ENCODE data around the gene NELL1. TPM values are rescaled to one million over a fixed set of nuclear protein-coding genes. Genes with fewer than 3 reads are reported as not detected.
"Not testable (repeated sequence)": the region's sequence is repeated elsewhere in the genome, so short reads cannot be mapped to it uniquely, and the experiment has no call there.

NELL1 gene
- total and polyA plus RNA-seq, 2 donors from 2014 or later = 0.31 to 14.8 TPM

DNA sequence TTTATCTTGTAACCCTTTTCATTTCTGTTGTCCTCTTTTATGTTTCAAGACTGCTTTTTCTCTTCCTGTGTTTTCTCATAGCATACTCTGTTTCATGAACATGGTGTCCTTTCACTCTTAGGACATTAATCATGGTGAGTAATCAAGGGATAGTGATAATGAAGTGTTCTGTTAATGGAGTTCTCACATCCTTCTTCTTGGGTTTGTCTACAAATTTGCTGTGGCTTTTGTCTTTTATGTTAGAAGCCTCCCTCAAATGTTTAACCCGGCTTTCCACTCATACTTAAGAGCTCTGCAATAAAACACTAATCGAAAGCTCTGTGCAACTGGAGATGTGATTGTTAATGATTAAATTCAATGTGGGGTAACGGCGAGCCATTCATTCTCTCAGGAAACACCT is 593.6 kb downstream of the NELL1 start:
- intact Hi-C loops (cut with DNase I) = no loop called here
- Histone ChIP-seq H3K4me1 (ENCODE audit: control insufficient read depth in 2 of 3, insufficient read depth in 2 of 3, low read depth in 1 of 3, low read length in 3 of 3) (no peaks in the 10 kb centered on the region), H3K27me3 (ENCODE audit: control insufficient read depth, insufficient read depth, low read length) (no peaks in the 10 kb centered on the region), H3K27ac (ENCODE audit: low read depth in 2 of 2, low read length in 2 of 2) (no peak overlapping the region), H3K9me3 (ENCODE audit: control insufficient read depth in 2 of 3, insufficient read depth in 1 of 3, low read length in 3 of 3) (no peaks in the 10 kb centered on the region), H3K9ac (ENCODE audit: low read length in 3 of 3) (no peak overlapping the region), H3K36me3 (ENCODE audit: control insufficient read depth in 2 of 3, insufficient read depth in 3 of 3, low read length in 3 of 3) (no peaks in the 10 kb centered on the region), H3K4me3 (ENCODE audit: low read length in 3 of 3) (peak overlapping the region in 2 of 3 donors; percentile 2 to 16)
- TF ChIP-seq, protein P1, sequence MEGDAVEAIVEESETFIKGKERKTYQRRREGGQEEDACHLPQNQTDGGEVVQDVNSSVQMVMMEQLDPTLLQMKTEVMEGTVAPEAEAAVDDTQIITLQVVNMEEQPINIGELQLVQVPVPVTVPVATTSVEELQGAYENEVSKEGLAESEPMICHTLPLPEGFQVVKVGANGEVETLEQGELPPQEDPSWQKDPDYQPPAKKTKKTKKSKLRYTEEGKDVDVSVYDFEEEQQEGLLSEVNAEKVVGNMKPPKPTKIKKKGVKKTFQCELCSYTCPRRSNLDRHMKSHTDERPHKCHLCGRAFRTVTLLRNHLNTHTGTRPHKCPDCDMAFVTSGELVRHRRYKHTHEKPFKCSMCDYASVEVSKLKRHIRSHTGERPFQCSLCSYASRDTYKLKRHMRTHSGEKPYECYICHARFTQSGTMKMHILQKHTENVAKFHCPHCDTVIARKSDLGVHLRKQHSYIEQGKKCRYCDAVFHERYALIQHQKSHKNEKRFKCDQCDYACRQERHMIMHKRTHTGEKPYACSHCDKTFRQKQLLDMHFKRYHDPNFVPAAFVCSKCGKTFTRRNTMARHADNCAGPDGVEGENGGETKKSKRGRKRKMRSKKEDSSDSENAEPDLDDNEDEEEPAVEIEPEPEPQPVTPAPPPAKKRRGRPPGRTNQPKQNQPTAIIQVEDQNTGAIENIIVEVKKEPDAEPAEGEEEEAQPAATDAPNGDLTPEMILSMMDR (IDR thresholded peaks at IDR 0.05; ENCODE audit: borderline replicate concordance, extremely low read depth, insufficient read depth) = no peak
- peak; percentile 13 for FAIRE-seq
- DNase-seq = peak in 2 of 5 donors; percentile 33

- Histone ChIP-seq H3K9ac (ENCODE audit: low read length in 3 of 3) (no peak overlapping the region), H3K4me1 (ENCODE audit: control insufficient read depth in 2 of 3, insufficient read depth in 2 of 3, low read depth in 1 of 3, low read length in 3 of 3) (no peaks in the 10 kb centered on the region), H3K27me3 (ENCODE audit: control insufficient read depth, insufficient read depth, low read length) (no peaks in the 10 kb centered on the region), H3K4me3 (ENCODE audit: low read length in 3 of 3) (no peak overlapping the region), H3K9me3 (ENCODE audit: control insufficient read depth in 2 of 3, insufficient read depth in 1 of 3, low read length in 3 of 3) (no peaks in the 10 kb centered on the region), H3K27ac (ENCODE audit: low read depth in 2 of 2, low read length in 2 of 2) (no peak overlapping the region), H3K36me3 (ENCODE audit: control insufficient read depth in 2 of 3, insufficient read depth in 3 of 3, low read length in 3 of 3) (no peaks in the 10 kb centered on the region)
- DNase-seq = no peak
- TF ChIP-seq, protein P1 (IDR thresholded peaks at IDR 0.05; ENCODE audit: borderline replicate concordance, extremely low read depth, insufficient read depth) = no peak
- intact Hi-C loops (cut with DNase I) = no loop called here
- FAIRE-seq = no peak
These were observed 594.7 kb downstream of the NELL1 start for GRCh38 chr11:21264125-21264524.

DNA sequence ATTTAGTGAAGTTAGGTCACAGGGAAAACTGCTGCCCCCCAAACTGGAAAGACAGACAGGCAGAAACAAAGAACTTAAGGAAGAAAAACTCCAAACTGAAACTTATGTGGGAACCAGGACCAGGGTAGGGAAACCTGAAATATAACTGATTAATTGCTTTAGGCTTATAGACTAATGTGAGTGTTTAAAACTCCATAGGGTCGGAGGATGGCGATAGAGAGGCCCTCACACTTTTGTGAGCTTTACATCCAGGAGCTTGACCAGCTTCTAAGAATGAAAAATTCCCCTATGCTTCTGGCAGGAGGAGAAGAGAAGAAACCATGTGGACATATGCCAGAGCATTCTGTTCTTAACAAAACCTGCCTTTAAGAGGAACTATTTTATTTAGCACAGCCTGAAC is 598.6 kb downstream of the NELL1 start:
- H3K27ac ChIP-seq (ENCODE audit: low read depth in 2 of 2, low read length in 2 of 2) = no peak overlapping the region
- no peak for FAIRE-seq
- H3K4me1 ChIP-seq (ENCODE audit: control insufficient read depth in 2 of 3, insufficient read depth in 2 of 3, low read depth in 1 of 3, low read length in 3 of 3) = no peaks in the 10 kb centered on the region
- no peaks in the 10 kb centered on the region for H3K27me3 ChIP-seq (ENCODE audit: control insufficient read depth, insufficient read depth, low read length)
- no peaks in the 10 kb centered on the region for H3K36me3 ChIP-seq (ENCODE audit: control insufficient read depth in 2 of 3, insufficient read depth in 3 of 3, low read length in 3 of 3)
- H3K4me3 ChIP-seq (ENCODE audit: low read length in 3 of 3) = no peak overlapping the region
- DNase-seq = no peak
- no peak overlapping the region for H3K9ac ChIP-seq (ENCODE audit: low read length in 3 of 3)
- no peaks in the 10 kb centered on the region for H3K9me3 ChIP-seq (ENCODE audit: control insufficient read depth in 2 of 3, insufficient read depth in 1 of 3, low read length in 3 of 3)
- intact Hi-C loops (cut with DNase I) = no loop called here
- TF ChIP-seq, protein P1 (IDR thresholded peaks at IDR 0.05; ENCODE audit: borderline replicate concordance, extremely low read depth, insufficient read depth) = no peak

DNA sequence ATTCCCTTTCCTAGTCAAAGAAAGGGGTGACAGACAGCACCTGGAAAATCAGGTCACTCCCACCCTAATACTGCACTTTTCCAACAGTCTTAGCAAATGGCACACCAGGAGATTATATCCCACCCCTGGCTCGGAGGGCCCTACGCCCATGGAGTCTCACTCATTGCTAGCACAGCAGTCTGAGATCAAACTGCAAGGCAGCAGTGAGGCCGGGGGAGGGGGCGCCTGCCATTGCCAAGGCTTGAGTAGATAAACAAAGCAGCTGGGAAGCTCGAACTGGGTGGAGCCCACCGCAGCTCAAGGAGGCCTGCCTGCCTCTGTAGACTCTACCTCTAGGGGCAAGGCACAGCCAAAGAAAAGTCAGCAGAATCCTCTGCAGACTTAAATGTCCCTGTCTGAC is 602.8 kb downstream of the NELL1 start:
- H3K27me3 ChIP-seq (ENCODE audit: control insufficient read depth, insufficient read depth, low read length); DNase-seq; H3K36me3 ChIP-seq (ENCODE audit: control insufficient read depth in 2 of 3, insufficient read depth in 3 of 3, low read length in 3 of 3); H3K9ac ChIP-seq (ENCODE audit: low read length in 3 of 3); FAIRE-seq; H3K4me3 ChIP-seq (ENCODE audit: low read length in 3 of 3); H3K9me3 ChIP-seq (ENCODE audit: control insufficient read depth in 2 of 3, insufficient read depth in 1 of 3, low read length in 3 of 3); H3K27ac ChIP-seq (ENCODE audit: low read depth in 2 of 2, low read length in 2 of 2); H3K4me1 ChIP-seq (ENCODE audit: control insufficient read depth in 2 of 3, insufficient read depth in 2 of 3, low read depth in 1 of 3, low read length in 3 of 3); intact Hi-C loops (cut with DNase I): not testable (repeated sequence)

Data from kidney (tissue), 14 donors.